Measurements from ENCODE around the gene ADGRF5.

- no peak for TF ChIP-seq POLR2A (IDR thresholded peaks at IDR 0.05; ENCODE audit: low read depth, low read length)
- TF ChIP-seq POLR2AphosphoS5 (IDR thresholded peaks at IDR 0.05; ENCODE audit: low read depth, low read length) = no peak
- TF ChIP-seq SPI1 (IDR thresholded peaks at IDR 0.05; ENCODE audit: low read depth, low read length) = no peak
- no peak for TF ChIP-seq TAF1 (IDR thresholded peaks at IDR 0.05; ENCODE audit: low read depth, low read length)
- no peak for TF ChIP-seq POU2F2 (IDR thresholded peaks at IDR 0.05; ENCODE audit: low read depth, low read length)
- TF ChIP-seq PAX5 (IDR thresholded peaks at IDR 0.05; ENCODE audit: insufficient read depth, low read length, severe bottlenecking) = no peak
These were observed 70.9 kb downstream of the ADGRF5 start for GRCh38 chr6:46850792-46851191.
